SH-SY5Y (cell line): Measurements from ENCODE around the gene TMEM38B.

Experiments
- GATA2 ChIP-seq: IDR thresholded peaks from 2 replicates; pipeline ENCODE4 v1.6.1; 2011; ENCODE audit warnings: mild to moderate bottlenecking, low read depth, low read length
- GATA3 ChIP-seq: IDR thresholded peaks from 2 replicates; pipeline ENCODE4 v1.6.1; 2011; ENCODE audit warnings: low read depth, mild to moderate bottlenecking, low read length, moderate library complexity

DNA sequence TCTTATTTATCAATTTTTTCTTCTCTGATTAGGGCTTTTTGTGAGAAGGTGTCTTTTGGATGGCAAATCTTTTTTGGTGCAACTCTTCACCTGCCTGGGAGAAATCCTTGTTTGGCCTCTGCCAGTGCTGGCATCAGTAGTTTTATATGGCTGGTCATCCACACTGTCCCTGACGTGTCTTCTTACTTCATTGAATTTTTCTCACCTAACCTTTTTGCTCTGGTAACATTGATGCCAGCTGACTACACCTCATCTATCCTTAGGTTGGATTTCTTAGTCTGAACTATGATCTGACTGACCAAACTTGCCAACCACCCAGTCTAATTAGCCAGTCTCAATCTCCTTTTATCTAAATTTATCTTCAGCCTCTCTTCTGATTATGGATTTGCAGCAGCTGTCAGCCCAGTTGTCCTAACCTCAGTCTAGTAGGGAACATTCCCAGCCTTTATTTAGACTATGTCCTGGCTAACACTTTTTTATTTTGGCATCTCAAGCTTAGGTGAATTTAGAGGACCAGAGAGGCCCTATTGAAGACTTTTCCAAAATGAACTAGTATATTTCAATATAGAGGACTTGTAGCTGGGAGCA is 10.6 kb upstream of the TMEM38B start:
- TF ChIP-seq GATA3 (no peak), GATA2 (no peak)
